NCI-H748 (cell line): ENCODE measurements around the gene CDC16.
"Not testable (repeated sequence)": the region's sequence is repeated elsewhere in the genome, so short reads cannot be mapped to it uniquely, and the experiment has no call there.

Experiments used
- DNase-seq: peaks from one replicate; lab custom pipeline; 2025; ENCODE audit not compliant: unreplicated experiment; lab: John Stamatoyannopoulos, UW

CDC16 gene

GRCh38 chr13:114261328-114261965, 26.8 kb downstream of the CDC16 start:
- no peak for DNase-seq

GRCh38 chr13:114263578-114263977, 28.9 kb downstream of the CDC16 start:
- no peak for DNase-seq

GRCh38 chr13:114264313-114264712, 29.6 kb downstream of the CDC16 start:
- not testable (repeated sequence) for DNase-seq

GRCh38 chr13:114264886-114265611, 30.4 kb downstream of the CDC16 start:
- DNase-seq = no peak

- DNase-seq = no peak
Observed at GRCh38 chr13:114266241-114266640, 31.5 kb downstream of the CDC16 start.

- no peak for DNase-seq
Observed at GRCh38 chr13:114268344-114269280, 33.9 kb downstream of the CDC16 start.

GRCh38 chr13:114269281-114269770, 34.6 kb downstream of the CDC16 start:
- DNase-seq = no peak

GRCh38 chr13:114272977-114273376, 38.3 kb downstream of the CDC16 start:
- no peak for DNase-seq

GRCh38 chr13:114275304-114275703, 40.6 kb downstream of the CDC16 start:
- no peak for DNase-seq

GRCh38 chr13:114279146-114279545, 44.4 kb downstream of the CDC16 start:
- no peak for DNase-seq

- no peak for DNase-seq
Observed at GRCh38 chr13:114279758-114280355, 45.2 kb downstream of the CDC16 start.

GRCh38 chr13:114281351-114282040, 46.8 kb downstream of the CDC16 start, which contains the start of gene UPF3A:
Gene UPF3A, plus strand, starts transcription at chr13:114281601. Its CDS starts 39 bp downstream, at chr13:114281640.
- peak; percentile 88 for DNase-seq

- peak; percentile 86 for DNase-seq
Observed at GRCh38 chr13:114282041-114282670, 47.5 kb downstream of the CDC16 start.

- no peak for DNase-seq
Observed at GRCh38 chr13:114283576-114283975, 48.9 kb downstream of the CDC16 start.

GRCh38 chr13:114284680-114285079, 50.0 kb downstream of the CDC16 start:
- no peak for DNase-seq

GRCh38 chr13:114285166-114285808, 50.6 kb downstream of the CDC16 start:
- no peak for DNase-seq

GRCh38 chr13:114286808-114287207, 52.1 kb downstream of the CDC16 start:
- no peak for DNase-seq

- DNase-seq = no peak
Observed at GRCh38 chr13:114288157-114288591, 53.5 kb downstream of the CDC16 start.

GRCh38 chr13:114296448-114296847, 61.8 kb downstream of the CDC16 start:
- no peak for DNase-seq
